HCT116 (cell line): ENCODE data around the gene SLC5A10. TPM values are rescaled to one million over a fixed set of nuclear protein-coding genes. Genes with fewer than 3 reads are reported as not detected.
"Not testable (repeated sequence)": the region's sequence is repeated elsewhere in the genome, so short reads cannot be mapped to it uniquely, and the experiment has no call there.

ENCODE experiments used
- ATAC-seq: fragments of 200-7000 bp; cut with Tn5 transposase; 2 replicates; pipeline ENCODE4 v1.9.1; 2020; ENCODE audit warnings: mild to moderate bottlenecking, moderate library complexity
- BruUV-seq: library from RNA; stranded (reverse); fragments of 400-500 nt; replicated peaks from 2 replicates; lab custom pipeline; 2021; lab: Mats Ljungman, UMichigan
- CTCF ChIA-PET: fragments of 300-600 bp; sonication (Branson Sonifier 250); formaldehyde crosslinking; loops from one replicate; lab custom pipeline; 2021; ENCODE audit warnings: antibody characterized with exemption; lab: Charles Lee
- POLR2A ChIA-PET: fragments of 300-600, 350-600 bp; sonication (Branson Sonifier 250); formaldehyde crosslinking; loops from one replicate; lab custom pipeline; 2021; ENCODE audit warnings: antibody characterized with exemption; lab: Charles Lee
- RAD21 ChIA-PET, 2 experiments: fragments of 300-600 bp; sonication (Branson Sonifier 250); formaldehyde crosslinking; loops; one replicate each; lab custom pipeline; 2023; ENCODE audit warnings: low total read pairs in 2 of 2; ENCODE audit not compliant: uncharacterized antibody in 2 of 2, unreplicated experiment in 2 of 2, low non-redundant PET in 1 of 2; lab: Charles Lee
- DNase-seq: peaks from one replicate; pipeline ENCODE4 v3.0.0-alpha.2; 2010; ENCODE audit warnings: low read depth, low spot score
- H2AFZ ChIP-seq: fragments of 200-600 bp; shearing (Covaris generic), sonication (generic); 2 replicates; pipeline ENCODE4 v1.6.1; 2017; ENCODE audit warnings: low read depth, mixed run types, mixed read lengths, antibody characterized with exemption, low read length; ENCODE audit not compliant: poor library complexity, severe bottlenecking
- H3K27ac ChIP-seq: 2 replicates; pipeline ENCODE4 v1.5.1; 2012; ENCODE audit warnings: low read depth, low read length
- H3K27me3 ChIP-seq: fragments of 200-600 bp; sonication (generic); 2 replicates; pipeline ENCODE4 v1.6.1; 2016; ENCODE audit warnings: mixed run types, low read length, mixed read lengths; ENCODE audit not compliant: insufficient read depth
- H3K36me3 ChIP-seq, 2 experiments: fragments of 200-500 bp in 1 of 2; fragments of 200-600 bp in 1 of 2; sonication (Bioruptor generic) in 1 of 2; sonication (generic) in 1 of 2; 2 replicates each; pipeline versions ENCODE4 v1.5.1 to v1.6.1; 2014 to 2016; ENCODE audit warnings: low read length in 2 of 2, inconsistent platforms in 1 of 2, mixed read lengths in 1 of 2, mixed run types in 1 of 2; ENCODE audit not compliant: insufficient read depth in 2 of 2, control insufficient read depth in 1 of 2
- H3K4me1 ChIP-seq, 2 experiments: fragments of 200-600 bp in 1 of 2; sonication (generic) in 1 of 2; 2 replicates each; pipeline versions ENCODE4 v1.5.1 to v1.6.1; 2012 to 2017; ENCODE audit warnings: low read length in 2 of 2, inconsistent platforms in 1 of 2, mild to moderate bottlenecking in 1 of 2, mixed read lengths in 1 of 2, mixed run types in 1 of 2, moderate library complexity in 1 of 2; ENCODE audit not compliant: insufficient read depth in 2 of 2, control insufficient read depth in 1 of 2
- H3K4me2 ChIP-seq: fragments of 200-600 bp; sonication (generic); 2 replicates; pipeline ENCODE4 v1.6.1; 2017; ENCODE audit warnings: mixed run types, low read length, mixed read lengths
- H3K4me3 ChIP-seq, 2 experiments: fragments of 200-600 bp in 1 of 2; sonication (generic) in 1 of 2; replicated peaks in 1 of 2; 2 replicates each; pipeline ENCODE4 v1.5.1; 2011 to 2016; ENCODE audit warnings: low read length in 2 of 2, control low read depth in 1 of 2, low read depth in 1 of 2, mild to moderate bottlenecking in 1 of 2, mixed read lengths in 1 of 2, mixed run types in 1 of 2
- H3K79me2 ChIP-seq: fragments of 200-600 bp; sonication (generic); 2 replicates; pipeline ENCODE4 v1.6.1; 2017; ENCODE audit warnings: mild to moderate bottlenecking, mixed run types, low read length, moderate library complexity, mixed read lengths; ENCODE audit not compliant: insufficient read depth
- H3K9ac ChIP-seq: fragments of 200-600 bp; sonication (generic); 2 replicates; pipeline ENCODE4 v1.6.1; 2016; ENCODE audit warnings: low read length, mixed read lengths
- H3K9me2 ChIP-seq: fragments of 200-600 bp; sonication (generic), shearing (Covaris generic); 2 replicates; pipeline ENCODE4 v1.6.1; 2017; ENCODE audit warnings: mixed run types, mild to moderate bottlenecking, moderate library complexity; ENCODE audit not compliant: insufficient read depth
- H3K9me3 ChIP-seq, 2 experiments: fragments of 200-500 bp in 1 of 2; fragments of 200-600 bp in 1 of 2; sonication (Bioruptor generic) in 1 of 2; sonication (generic) in 1 of 2; 2 replicates each; pipeline ENCODE4 v1.6.1; 2014 to 2017; ENCODE audit warnings: low read length in 2 of 2, mixed read lengths in 2 of 2, inconsistent platforms in 1 of 2, low read depth in 1 of 2, mild to moderate bottlenecking in 1 of 2, mixed run types in 1 of 2, moderate library complexity in 1 of 2; ENCODE audit not compliant: control insufficient read depth in 1 of 2, insufficient read depth in 1 of 2
- H4K20me1 ChIP-seq: fragments of 200-600 bp; sonication (generic), shearing (Covaris generic); 2 replicates; pipeline ENCODE4 v1.6.1; 2017; ENCODE audit warnings: mixed run types, mild to moderate bottlenecking, moderate library complexity; ENCODE audit not compliant: insufficient read depth
- POLR2A ChIP-seq: IDR thresholded peaks from 2 replicates; pipeline ENCODE4 v1.7.0; 2011; ENCODE audit warnings: borderline replicate concordance; ENCODE audit not compliant: insufficient read depth, insufficient read length; ENCODE audit errors: extremely low read depth
- POLR2AphosphoS5 ChIP-seq: IDR thresholded peaks from 2 replicates; pipeline ENCODE4 v1.6.1; 2011; ENCODE audit warnings: mild to moderate bottlenecking, low read depth, low read length, moderate library complexity
- SIN3A ChIP-seq: IDR thresholded peaks from 2 replicates; pipeline ENCODE4 v1.6.1; 2012; ENCODE audit warnings: low read depth
- YY1 ChIP-seq: IDR thresholded peaks from 2 replicates; pipeline ENCODE4 v1.6.1; 2011; ENCODE audit warnings: low read length, low read depth, moderate library complexity, mild to moderate bottlenecking; ENCODE audit not compliant: insufficient replicate concordance; ENCODE audit errors: extremely low read depth
- intact Hi-C: fragments of 100-400 bp; cut with micrococcal nuclease; formaldehyde crosslinking; loops from 2 replicates; pipeline ENCODE4 v1.10.0; 2022
- total RNA-seq: library from RNA; stranded (reverse); gene quantifications from one replicate; pipeline ENCODE4 v1.2.1, GENCODE V29; 2021; ENCODE audit not compliant: unreplicated experiment
- TF ChIP-seq, protein P1 (sequence below): IDR thresholded peaks from 2 replicates; pipeline ENCODE4 v1.6.1; 2011; ENCODE audit warnings: mild to moderate bottlenecking, low read length, moderate library complexity; ENCODE audit not compliant: insufficient replicate concordance; ENCODE audit errors: extremely low read depth

The SLC5A10 gene
- total RNA-seq, 1 experiment from 2014 or later = not detected

GRCh38 chr17:19063326-19063956, 111.5 kb downstream of the SLC5A10 start:
- H3K4me3 ChIP-seq, H4K20me1 ChIP-seq, H3K9ac ChIP-seq, H3K9me3 ChIP-seq, H3K27me3 ChIP-seq, H3K9me2 ChIP-seq, H3K79me2 ChIP-seq, RAD21 ChIA-PET, intact Hi-C loops, CTCF ChIA-PET, H3K4me2 ChIP-seq, H2AFZ ChIP-seq, POLR2A ChIA-PET, H3K4me1 ChIP-seq, DNase-seq, H3K27ac ChIP-seq, H3K36me3 ChIP-seq: not testable (repeated sequence)
- TSS peak; percentile 100 for BruUV-seq
- peak; percentile 67 for TF ChIP-seq POLR2AphosphoS5
- TF ChIP-seq, protein P1, sequence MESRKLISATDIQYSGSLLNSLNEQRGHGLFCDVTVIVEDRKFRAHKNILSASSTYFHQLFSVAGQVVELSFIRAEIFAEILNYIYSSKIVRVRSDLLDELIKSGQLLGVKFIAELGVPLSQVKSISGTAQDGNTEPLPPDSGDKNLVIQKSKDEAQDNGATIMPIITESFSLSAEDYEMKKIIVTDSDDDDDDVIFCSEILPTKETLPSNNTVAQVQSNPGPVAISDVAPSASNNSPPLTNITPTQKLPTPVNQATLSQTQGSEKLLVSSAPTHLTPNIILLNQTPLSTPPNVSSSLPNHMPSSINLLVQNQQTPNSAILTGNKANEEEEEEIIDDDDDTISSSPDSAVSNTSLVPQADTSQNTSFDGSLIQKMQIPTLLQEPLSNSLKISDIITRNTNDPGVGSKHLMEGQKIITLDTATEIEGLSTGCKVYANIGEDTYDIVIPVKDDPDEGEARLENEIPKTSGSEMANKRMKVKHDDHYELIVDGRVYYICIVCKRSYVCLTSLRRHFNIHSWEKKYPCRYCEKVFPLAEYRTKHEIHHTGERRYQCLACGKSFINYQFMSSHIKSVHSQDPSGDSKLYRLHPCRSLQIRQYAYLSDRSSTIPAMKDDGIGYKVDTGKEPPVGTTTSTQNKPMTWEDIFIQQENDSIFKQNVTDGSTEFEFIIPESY = peak; percentile 63
- peak; percentile 87 for TF ChIP-seq SIN3A
- TF ChIP-seq YY1 = peak; percentile 9
- TF ChIP-seq POLR2A = peak; percentile 94
- ATAC-seq = peak; percentile 60

GRCh38 chr17:19064378-19064777, 112.4 kb downstream of the SLC5A10 start:
- H3K9me3 ChIP-seq, ATAC-seq, POLR2A ChIA-PET, H2AFZ ChIP-seq, H3K27ac ChIP-seq, H3K9ac ChIP-seq, H3K4me3 ChIP-seq, H3K4me1 ChIP-seq, intact Hi-C loops, H3K9me2 ChIP-seq, DNase-seq, CTCF ChIA-PET, H3K79me2 ChIP-seq, H4K20me1 ChIP-seq, RAD21 ChIA-PET, H3K36me3 ChIP-seq, H3K4me2 ChIP-seq, H3K27me3 ChIP-seq, BruUV-seq: not testable (repeated sequence)

DNA sequence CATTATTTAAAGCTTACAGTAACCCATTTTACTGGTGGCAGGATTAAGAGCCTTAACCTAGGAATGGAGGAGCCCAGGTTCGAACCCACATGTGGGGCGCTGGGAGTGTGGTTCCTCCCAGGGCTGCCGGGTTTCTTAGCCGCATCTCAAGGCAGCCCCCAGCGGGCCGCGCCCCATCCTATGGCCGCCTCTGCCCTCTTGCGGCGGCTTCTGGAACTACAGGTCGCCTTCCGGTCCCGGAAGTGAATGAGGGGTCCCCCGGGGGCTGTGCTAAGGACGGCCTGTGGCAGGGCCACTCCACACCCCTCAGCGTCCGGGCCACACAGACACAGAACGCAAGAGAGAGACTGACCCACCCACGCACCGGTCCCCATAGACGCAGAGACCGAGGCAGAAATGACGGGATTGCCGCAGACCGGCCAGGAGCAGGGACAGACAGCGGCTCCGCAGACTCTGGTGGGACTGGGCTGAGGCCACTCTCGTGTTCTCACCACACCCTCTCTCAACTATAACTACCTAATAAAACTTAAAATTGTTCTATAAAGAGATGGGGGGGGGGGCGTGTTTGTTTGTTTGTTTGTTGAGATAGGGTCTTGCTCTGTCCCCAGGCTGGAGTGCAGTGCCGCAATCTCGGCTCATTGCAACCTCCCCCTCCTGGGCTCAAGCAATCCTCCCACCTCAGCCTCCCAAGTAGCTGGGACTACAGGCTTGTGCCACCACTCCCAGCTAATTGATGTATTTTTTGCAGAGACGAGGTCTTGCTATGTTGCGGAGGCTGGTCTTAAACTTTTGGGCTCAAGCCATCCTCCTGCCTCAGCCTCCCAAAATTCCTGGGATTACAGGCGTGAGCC, 118.6 kb downstream of the SLC5A10 start:
- H2AFZ ChIP-seq, H3K9me2 ChIP-seq, H4K20me1 ChIP-seq, H3K27me3 ChIP-seq, POLR2A ChIA-PET, H3K9me3 ChIP-seq, H3K79me2 ChIP-seq, H3K4me2 ChIP-seq, CTCF ChIA-PET, intact Hi-C loops, DNase-seq, H3K36me3 ChIP-seq, H3K27ac ChIP-seq, H3K9ac ChIP-seq, RAD21 ChIA-PET, BruUV-seq, H3K4me3 ChIP-seq, H3K4me1 ChIP-seq: not testable (repeated sequence)
- peak; percentile 94 for ATAC-seq
